ENCODE results near the gene CNTROB.

DNA sequence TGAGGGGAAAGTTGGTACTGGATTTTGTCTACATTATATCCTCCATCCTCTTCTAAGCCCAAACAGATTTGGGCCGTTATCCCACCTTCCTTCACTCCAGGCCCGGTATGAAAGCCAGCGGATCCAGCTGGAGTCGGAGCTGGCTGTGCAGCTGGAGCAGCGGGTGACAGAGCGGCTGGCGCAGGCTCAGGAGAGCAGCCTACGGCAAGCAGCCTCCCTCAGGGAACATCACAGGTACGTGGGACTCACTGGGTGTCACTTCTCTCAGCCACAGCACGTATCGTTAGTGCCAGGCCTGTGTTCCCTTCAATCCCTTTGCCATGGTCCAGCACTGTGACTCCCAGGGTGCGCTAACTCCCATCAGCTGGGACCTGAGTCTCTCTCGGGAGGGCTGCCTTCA is 11.3 kb downstream of the CNTROB start:
- TF ChIP-seq CTCF (IDR thresholded peaks at IDR 0.05; ENCODE audit: borderline replicate concordance, extremely low read depth, low read length, poor library complexity, severe bottlenecking) (no peak), EZH2 (IDR thresholded peaks at IDR 0.05; ENCODE audit: borderline replicate concordance, low read depth, low read length, severe bottlenecking) (no peak)

All from DND-41 (cell line).